Smooth muscle cell (in vitro differentiated cells): ENCODE results near the gene SENP7. TPM values are rescaled to one million over a fixed set of nuclear protein-coding genes. Genes with fewer than 3 reads are reported as not detected.
A peak's percentile ranks its signal among the peaks of the same experiment; 100 is the strongest.

Experiments
- DNase-seq: peaks from one replicate; lab custom pipeline; 2025; ENCODE audit not compliant: unreplicated experiment; lab: John Stamatoyannopoulos, UW
- H2AFZ ChIP-seq: fragments of 200-600 bp; sonication (generic); 2 replicates; pipeline ENCODE4 v1.6.0; 2016; ENCODE audit warnings: antibody characterized with exemption, low read depth, mild to moderate bottlenecking
- H3F3A ChIP-seq: fragments of 200-600 bp; sonication (generic); 2 replicates; pipeline ENCODE4 v1.6.0; 2017; ENCODE audit warnings: antibody characterized with exemption, low read depth
- H3K27ac ChIP-seq: fragments of 200-600 bp; sonication (generic); 2 replicates; pipeline ENCODE4 v1.5.1; 2016; ENCODE audit warnings: low read depth, mild to moderate bottlenecking
- H3K27me3 ChIP-seq: fragments of 200-600 bp; sonication (generic); 2 replicates; pipeline ENCODE4 v1.6.1; 2016; ENCODE audit warnings: low read depth, mild to moderate bottlenecking
- H3K36me3 ChIP-seq: fragments of 200-600 bp; sonication (generic); 2 replicates; pipeline ENCODE4 v1.5.1; 2016; ENCODE audit warnings: low read depth
- H3K4me1 ChIP-seq: fragments of 200-600 bp; sonication (generic); 2 replicates; pipeline ENCODE4 v1.5.1; 2016; ENCODE audit warnings: low read depth
- H3K4me2 ChIP-seq: fragments of 200-600 bp; sonication (generic); 2 replicates; pipeline ENCODE4 v1.6.0; 2016; ENCODE audit warnings: mild to moderate bottlenecking
- H3K4me3 ChIP-seq: fragments of 200-600 bp; sonication (generic); 2 replicates; pipeline ENCODE4 v1.5.1; 2016; ENCODE audit warnings: mild to moderate bottlenecking
- H3K79me2 ChIP-seq: fragments of 200-600 bp; sonication (generic); 2 replicates; pipeline ENCODE4 v1.6.0; 2016; ENCODE audit warnings: low read depth, mild to moderate bottlenecking
- H3K9ac ChIP-seq: fragments of 200-600 bp; sonication (generic); 2 replicates; pipeline ENCODE4 v1.6.0; 2016; ENCODE audit warnings: low read depth
- H3K9me3 ChIP-seq: fragments of 200-600 bp; sonication (generic); replicated peaks from 2 replicates; pipeline ENCODE4 v1.5.1; 2016; ENCODE audit warnings: low read depth
- H4K20me1 ChIP-seq: fragments of 200-600 bp; sonication (generic); 2 replicates; pipeline ENCODE4 v1.6.0; 2016; ENCODE audit warnings: low read depth
- WGBS: methylation state at CpG from one replicate; pipeline ENCODE4 v1.1.7; 2016; ENCODE audit warnings: low lambda C conversion rate; 5-methylcytosine and 5-hydroxymethylcytosine counted together
- polyA plus RNA-seq: library from polyadenylated mRNA; unstranded; fragments of >200 nt; fragmentation: Nextera tagmentation; extraction: Ambion mirVana; gene quantifications from 2 replicates; pipeline ENCODE4 v1.2.1, GENCODE V29; 2016
- total RNA-seq: library from RNA; depleted of rRNA; stranded (reverse); fragments of >200 nt; gene quantifications from 2 replicates; pipeline ENCODE4 v1.2.3, GENCODE V29; 2014
- TF ChIP-seq, protein P1 (sequence below): fragments of 200-600 bp; sonication (generic); IDR thresholded peaks from 2 replicates; pipeline ENCODE4 v1.5.1; 2017; ENCODE audit warnings: borderline replicate concordance, mild to moderate bottlenecking, antibody characterized with exemption; ENCODE audit not compliant: insufficient read depth, poor library complexity, severe bottlenecking

SENP7 gene
- total and polyA plus RNA-seq, 2 experiments from 2014 or later = 6.6 to 37.1 TPM

DNA sequence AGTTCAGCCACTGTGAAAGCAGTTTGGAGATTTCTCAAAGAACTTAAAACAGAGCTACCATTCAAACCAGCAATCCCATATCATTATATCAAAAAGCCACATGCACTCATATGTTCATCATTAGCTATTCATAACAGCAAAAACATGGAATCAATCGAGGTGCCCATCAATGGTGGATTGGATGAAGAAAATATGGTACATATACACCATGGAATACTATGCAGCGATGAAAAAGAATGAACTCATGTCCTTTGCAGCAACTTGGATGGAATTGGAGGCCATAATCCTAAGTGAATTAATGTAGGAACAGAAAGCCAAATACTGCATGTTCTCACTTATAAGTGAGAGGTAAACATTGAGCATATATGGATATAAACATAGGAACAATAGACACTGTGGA lies 224.7 kb downstream of the SENP7 start:
- Histone ChIP-seq H3K4me2 (no peak overlapping the region), H3K27me3 (no peaks in the 10 kb centered on the region), H4K20me1 (no peaks in the 10 kb centered on the region), H2AFZ (no peak overlapping the region), H3F3A (no peaks in the 10 kb centered on the region), H3K9ac (no peak overlapping the region), H3K9me3 (no peaks in the 10 kb centered on the region), H3K4me1 (no peaks in the 10 kb centered on the region), H3K27ac (no peak overlapping the region), H3K4me3 (no peak overlapping the region), H3K79me2 (no peaks in the 10 kb centered on the region), H3K36me3 (no peaks in the 10 kb centered on the region)
- DNase-seq = no peak
- 88% methylated on average over 2 of the region's 2 CpGs for WGBS
- TF ChIP-seq, protein P1, sequence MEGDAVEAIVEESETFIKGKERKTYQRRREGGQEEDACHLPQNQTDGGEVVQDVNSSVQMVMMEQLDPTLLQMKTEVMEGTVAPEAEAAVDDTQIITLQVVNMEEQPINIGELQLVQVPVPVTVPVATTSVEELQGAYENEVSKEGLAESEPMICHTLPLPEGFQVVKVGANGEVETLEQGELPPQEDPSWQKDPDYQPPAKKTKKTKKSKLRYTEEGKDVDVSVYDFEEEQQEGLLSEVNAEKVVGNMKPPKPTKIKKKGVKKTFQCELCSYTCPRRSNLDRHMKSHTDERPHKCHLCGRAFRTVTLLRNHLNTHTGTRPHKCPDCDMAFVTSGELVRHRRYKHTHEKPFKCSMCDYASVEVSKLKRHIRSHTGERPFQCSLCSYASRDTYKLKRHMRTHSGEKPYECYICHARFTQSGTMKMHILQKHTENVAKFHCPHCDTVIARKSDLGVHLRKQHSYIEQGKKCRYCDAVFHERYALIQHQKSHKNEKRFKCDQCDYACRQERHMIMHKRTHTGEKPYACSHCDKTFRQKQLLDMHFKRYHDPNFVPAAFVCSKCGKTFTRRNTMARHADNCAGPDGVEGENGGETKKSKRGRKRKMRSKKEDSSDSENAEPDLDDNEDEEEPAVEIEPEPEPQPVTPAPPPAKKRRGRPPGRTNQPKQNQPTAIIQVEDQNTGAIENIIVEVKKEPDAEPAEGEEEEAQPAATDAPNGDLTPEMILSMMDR = no peak

DNA sequence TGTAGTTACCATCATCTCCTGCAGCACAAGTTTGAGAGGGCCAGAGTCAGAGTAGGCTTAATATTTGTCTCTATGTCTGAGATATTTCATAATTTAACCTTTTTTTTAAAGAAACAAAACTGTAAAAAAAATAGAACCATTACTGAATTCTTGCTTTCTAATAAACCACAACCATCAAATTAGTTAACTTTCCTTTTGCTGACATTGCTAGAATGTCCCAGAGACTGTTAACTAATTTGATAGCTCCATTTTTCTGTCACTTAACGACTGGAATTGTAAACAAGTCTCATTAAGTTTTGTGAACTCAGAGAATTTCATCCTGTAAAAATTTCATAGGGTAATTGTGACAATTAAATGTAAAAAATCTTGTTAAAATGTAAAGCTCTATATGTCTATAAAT lies 228.3 kb downstream of the SENP7 start:
- TF ChIP-seq, protein P1 = no peak
- Histone ChIP-seq H3F3A (no peaks in the 10 kb centered on the region), H3K4me1 (peaks cover 14% of the 10 kb centered on the region), H2AFZ (no peak overlapping the region), H3K27ac (no peak overlapping the region), H3K4me2 (no peak overlapping the region), H3K27me3 (no peaks in the 10 kb centered on the region), H3K4me3 (no peak overlapping the region), H3K36me3 (no peaks in the 10 kb centered on the region), H3K9me3 (no peaks in the 10 kb centered on the region), H3K79me2 (no peaks in the 10 kb centered on the region), H4K20me1 (no peaks in the 10 kb centered on the region), H3K9ac (no peak overlapping the region)
- WGBS = 85% methylated on average over 1 of the region's 1 CpG
- no peak for DNase-seq

DNA sequence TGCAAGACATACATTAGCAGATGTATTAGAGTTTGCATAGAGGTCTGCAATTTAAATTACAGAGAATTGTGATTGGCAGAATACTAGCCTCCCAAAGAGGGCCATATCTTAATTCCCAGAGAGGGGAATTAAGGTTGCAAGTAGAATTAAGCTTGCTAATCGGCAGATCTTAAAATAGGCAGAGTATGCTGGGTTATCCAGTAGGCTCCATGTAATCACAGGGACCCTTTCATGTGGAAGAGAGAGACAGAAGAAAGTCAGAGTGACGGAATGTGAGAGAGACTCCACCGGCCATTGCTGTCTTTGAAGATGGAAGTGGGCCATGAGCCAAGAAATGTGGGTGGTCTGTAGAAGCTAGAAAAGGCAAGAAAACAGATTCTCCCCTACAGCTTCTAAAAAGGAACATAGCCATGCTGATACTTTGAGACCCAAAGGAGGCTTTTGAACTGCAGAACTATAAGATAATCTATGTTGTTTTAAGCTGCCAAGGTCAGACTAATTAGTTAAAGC lies 231.4 kb downstream of the SENP7 start:
- Histone ChIP-seq H3K36me3 (no peaks in the 10 kb centered on the region), H4K20me1 (no peaks in the 10 kb centered on the region), H3K4me3 (no peak overlapping the region), H3K27me3 (no peaks in the 10 kb centered on the region), H3K27ac (no peak overlapping the region), H3K9me3 (no peaks in the 10 kb centered on the region), H3K79me2 (no peaks in the 10 kb centered on the region), H3K9ac (no peak overlapping the region), H2AFZ (no peak overlapping the region), H3F3A (peaks cover 6% of the 10 kb centered on the region), H3K4me1 (peaks cover 15% of the 10 kb centered on the region), H3K4me2 (peak overlapping the region; percentile 46)
- DNase-seq = no peak
- WGBS = 27% methylated on average over 3 of the region's 3 CpGs
- TF ChIP-seq, protein P1 = no peak

DNA sequence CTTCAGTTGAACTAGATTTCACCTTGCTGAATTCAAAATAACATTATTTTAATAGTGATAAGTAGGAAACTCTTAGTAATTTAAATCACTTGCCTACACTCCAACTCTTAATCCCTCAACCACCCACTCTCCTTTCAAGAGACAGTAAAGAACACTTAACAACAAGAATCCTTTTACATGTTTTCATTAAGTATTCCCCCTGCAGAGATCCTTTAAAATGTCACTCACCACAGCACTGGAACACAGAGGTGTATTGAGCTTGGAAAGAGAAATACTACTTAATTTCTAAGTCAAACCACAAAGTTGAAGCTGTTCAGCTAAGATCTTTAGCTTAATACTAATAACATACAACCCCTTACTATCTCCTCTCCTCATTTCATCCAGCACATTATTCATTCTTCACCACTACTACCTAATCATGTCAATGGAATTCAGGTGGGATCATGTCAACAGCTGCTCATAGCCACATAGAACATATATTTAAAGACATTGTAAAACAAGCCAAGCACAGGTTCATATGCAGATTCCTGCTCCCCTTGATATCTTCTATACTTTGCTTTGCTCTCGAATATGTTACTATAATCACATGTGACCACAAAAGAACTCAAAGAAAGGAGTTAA lies 233.1 kb downstream of the SENP7 start:
- DNase-seq = no peak

More for the DNA sequence above, 233.1 kb downstream of the SENP7 start:
- TF ChIP-seq, protein P1 = no peak
- H3K27me3 ChIP-seq = no peaks in the 10 kb centered on the region
- H3K79me2 ChIP-seq = no peaks in the 10 kb centered on the region
- no peak overlapping the region for H3K27ac ChIP-seq
- H3K4me1 ChIP-seq = peaks cover 15% of the 10 kb centered on the region
- no peaks in the 10 kb centered on the region for H3K36me3 ChIP-seq
- no peak overlapping the region for H2AFZ ChIP-seq
- H3K9ac ChIP-seq = no peak overlapping the region
- H3K4me3 ChIP-seq = no peak overlapping the region
- H3F3A ChIP-seq = peaks cover 6% of the 10 kb centered on the region
- no peak overlapping the region for H3K4me2 ChIP-seq
- no peaks in the 10 kb centered on the region for H4K20me1 ChIP-seq
- no peaks in the 10 kb centered on the region for H3K9me3 ChIP-seq
- WGBS = 75% methylated on average over 1 of the region's 1 CpG
